Omental fat pad (tissue), 4 donors: Measurements from ENCODE around the gene EIF5A. TPM values are rescaled to one million over a fixed set of nuclear protein-coding genes. Genes with fewer than 3 reads are reported as not detected.

Experiments
- ATAC-seq: fragments of 150-250 bp; one replicate; pipeline ENCODE4 v1.9.1; 2016; ENCODE audit warnings: mild to moderate bottlenecking, moderate library complexity; ENCODE audit not compliant: low FRiP score
- DNase-seq: peaks from one replicate; pipeline ENCODE4 v3.0.0-alpha.2; 2019; ENCODE audit warnings: low spot score
- total RNA-seq, 4 donors: library from RNA; depleted of rRNA; stranded (reverse); fragments of >200 nt; gene quantifications; one replicate each; pipeline ENCODE4 v1.1.0, GENCODE V29; 2016
- TF ChIP-seq, protein P1 (sequence below), 3 donors: fragments of 450-650 bp; IDR thresholded peaks; one replicate each; pipeline ENCODE4 v1.5.1; 2016 to 2017; ENCODE audit warnings: antibody characterized with exemption in 3 of 3, mild to moderate bottlenecking in 3 of 3, moderate library complexity in 2 of 3

EIF5A gene
- total RNA-seq, 4 donors from 2014 or later = 127 to 408 (median 282) TPM

DNA sequence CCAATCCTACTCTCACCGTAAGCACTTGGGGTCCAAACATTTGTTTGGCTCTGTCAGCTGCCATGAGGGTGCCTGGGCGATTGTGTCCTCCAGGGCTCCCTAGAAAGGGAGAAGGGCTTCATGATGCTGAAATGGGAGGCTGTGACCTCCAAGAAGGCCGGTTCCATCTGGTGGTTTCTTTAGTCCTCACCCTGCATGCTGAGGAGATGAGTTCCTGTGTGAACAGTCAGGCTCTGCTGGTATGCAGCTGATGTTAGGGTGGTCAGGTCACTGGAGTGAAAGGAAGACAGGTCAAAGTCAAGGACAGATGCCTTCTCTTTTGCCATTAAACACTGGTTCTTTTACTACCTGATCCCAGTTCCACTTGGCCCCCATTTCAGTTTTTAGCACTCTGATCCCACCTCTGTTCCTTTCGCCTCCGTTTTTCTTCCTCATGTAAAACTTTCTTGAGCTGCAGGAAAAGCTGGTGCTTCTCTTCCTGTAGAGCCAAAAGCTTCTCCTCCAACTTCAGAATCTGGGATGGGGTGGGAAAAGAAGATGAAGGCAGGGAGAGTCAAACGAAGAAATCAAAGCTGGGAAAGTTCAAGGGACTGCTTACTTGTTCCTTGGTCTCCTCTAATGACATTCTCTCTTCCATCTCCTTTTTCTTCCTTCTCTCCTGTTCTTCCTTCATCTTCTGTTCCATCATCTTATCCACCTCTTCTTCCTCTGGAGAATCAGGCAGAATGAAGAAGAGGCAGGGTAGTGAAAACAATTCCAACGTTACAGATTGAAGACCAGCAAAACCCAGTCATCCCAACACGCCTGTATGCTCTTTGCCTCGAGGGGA is 6.7 kb downstream of the EIF5A start:
- DNase-seq (no peak), ATAC-seq (no peak)
- TF ChIP-seq, protein P1, sequence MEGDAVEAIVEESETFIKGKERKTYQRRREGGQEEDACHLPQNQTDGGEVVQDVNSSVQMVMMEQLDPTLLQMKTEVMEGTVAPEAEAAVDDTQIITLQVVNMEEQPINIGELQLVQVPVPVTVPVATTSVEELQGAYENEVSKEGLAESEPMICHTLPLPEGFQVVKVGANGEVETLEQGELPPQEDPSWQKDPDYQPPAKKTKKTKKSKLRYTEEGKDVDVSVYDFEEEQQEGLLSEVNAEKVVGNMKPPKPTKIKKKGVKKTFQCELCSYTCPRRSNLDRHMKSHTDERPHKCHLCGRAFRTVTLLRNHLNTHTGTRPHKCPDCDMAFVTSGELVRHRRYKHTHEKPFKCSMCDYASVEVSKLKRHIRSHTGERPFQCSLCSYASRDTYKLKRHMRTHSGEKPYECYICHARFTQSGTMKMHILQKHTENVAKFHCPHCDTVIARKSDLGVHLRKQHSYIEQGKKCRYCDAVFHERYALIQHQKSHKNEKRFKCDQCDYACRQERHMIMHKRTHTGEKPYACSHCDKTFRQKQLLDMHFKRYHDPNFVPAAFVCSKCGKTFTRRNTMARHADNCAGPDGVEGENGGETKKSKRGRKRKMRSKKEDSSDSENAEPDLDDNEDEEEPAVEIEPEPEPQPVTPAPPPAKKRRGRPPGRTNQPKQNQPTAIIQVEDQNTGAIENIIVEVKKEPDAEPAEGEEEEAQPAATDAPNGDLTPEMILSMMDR (IDR thresholded peaks at IDR 0.05) = no peak

DNA sequence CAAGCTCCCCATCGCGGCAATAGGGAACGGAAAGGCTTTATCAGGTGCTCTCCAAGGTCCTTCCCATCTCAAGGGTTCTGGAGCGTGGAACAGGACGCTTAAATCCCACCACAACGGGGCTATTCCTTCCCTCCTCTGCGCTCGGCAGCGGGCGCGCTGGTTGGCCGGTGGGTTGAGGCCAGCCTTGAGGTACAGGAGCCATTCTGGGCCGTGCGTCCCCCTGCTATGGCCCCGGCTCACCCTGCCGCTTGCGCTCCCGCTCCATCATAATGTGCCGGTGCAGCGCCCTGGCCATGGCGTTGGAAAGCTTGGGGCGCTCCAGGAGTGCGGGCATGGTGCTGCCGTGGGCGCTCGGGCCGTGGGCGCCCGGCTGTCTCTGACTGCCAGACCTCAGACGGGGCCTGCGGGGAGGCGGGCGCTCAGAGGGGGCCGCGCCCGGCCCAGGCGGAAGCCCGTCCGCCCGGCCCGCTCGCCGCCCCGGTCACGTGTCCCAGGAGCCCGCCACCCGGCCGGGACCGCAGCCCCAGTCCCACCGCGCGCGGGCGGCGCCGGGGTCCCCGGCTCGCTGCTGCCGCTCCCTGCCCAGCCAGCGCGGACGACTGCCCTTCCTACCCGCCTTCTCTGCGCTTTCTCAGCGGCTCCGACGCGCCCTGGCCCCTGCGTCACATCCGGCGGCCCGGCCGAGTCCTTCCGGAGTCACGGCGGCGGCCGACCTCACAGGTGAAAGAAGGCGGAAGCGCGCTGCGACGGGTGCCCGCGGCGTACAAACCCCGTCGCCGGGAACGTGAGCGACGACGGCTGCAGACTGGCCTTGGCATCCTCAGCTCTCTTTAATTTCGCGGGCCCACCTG is 7.5 kb downstream of the EIF5A start, which contains the start of gene GPS2:
Gene GPS2 (minus strand): TSS at position 642 of the 851 bp plus-strand sequence. CDS start 308 bp downstream, at position 334.
- TF ChIP-seq, protein P1 (IDR thresholded peaks at IDR 0.05) = no peak
- DNase-seq (peak; percentile 82), ATAC-seq (peak; percentile 68)

DNA sequence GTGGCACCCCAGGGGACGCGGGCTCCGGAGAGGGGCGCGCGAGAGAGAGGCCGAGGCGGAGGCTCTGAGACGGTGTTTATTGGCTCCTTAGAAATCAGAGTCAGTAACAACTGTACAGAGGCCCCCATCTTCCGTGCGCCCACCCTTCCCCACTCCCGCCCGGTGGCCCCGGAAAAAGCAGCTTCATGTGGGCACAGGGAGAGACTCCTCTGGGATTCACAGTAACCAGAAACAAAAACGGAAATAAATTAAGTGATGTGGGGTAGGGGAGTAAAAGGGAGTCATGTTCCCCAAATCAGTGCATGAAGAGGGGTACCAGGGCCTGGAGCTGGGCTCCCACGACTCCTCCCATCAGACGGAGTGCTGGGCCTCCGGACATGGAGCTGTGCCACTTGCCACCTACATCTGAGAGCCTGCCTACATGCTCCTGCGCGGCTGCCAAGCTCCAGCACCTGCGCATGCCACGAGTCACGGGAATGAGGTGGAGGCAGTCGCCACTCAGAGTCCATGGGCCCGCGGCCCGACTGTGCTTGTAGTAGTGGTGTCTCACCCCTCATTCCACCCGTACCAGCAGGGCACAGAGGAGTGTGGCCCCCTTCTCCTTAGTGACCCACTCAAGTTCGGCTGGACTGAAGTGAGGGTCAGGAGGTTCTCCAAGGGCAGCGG is 8.3 kb downstream of the EIF5A start:
- ATAC-seq (no peak), DNase-seq (no peak)
- TF ChIP-seq, protein P1 (IDR thresholded peaks at IDR 0.05) = no peak

DNA sequence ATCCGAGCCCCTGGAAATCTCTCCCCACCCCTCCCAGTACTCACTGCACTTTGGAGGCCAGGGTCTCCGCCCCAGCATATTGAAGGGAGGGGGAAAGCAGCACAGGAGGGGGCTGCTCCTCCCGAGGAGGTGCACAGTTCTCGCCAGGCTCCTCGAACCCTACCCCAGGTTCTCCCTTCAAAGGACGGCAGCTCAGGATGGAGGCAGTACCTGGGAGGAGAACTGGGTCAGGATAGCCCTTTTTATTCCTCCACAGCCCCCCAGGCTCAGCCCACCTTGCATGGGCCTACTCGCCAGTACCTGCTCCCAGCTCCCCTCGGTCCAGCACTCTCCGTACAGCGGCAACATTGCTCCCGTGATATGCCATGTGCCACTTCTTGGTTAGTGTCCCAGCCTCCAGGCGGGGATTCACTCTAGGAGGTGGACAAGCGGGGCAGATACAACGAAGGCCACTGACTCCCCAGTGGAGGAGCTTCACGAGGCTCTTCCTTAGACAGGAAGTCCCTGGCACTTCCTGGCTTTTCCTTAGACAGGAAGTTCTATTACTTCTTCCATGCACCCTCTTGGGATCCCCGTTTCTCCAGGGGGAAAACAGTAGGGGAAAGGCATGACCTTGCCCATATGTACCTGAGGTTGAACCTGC is 9.9 kb downstream of the EIF5A start:
- ATAC-seq (no peak), DNase-seq (no peak)
- TF ChIP-seq, protein P1 (IDR thresholded peaks at IDR 0.05) = no peak

DNA sequence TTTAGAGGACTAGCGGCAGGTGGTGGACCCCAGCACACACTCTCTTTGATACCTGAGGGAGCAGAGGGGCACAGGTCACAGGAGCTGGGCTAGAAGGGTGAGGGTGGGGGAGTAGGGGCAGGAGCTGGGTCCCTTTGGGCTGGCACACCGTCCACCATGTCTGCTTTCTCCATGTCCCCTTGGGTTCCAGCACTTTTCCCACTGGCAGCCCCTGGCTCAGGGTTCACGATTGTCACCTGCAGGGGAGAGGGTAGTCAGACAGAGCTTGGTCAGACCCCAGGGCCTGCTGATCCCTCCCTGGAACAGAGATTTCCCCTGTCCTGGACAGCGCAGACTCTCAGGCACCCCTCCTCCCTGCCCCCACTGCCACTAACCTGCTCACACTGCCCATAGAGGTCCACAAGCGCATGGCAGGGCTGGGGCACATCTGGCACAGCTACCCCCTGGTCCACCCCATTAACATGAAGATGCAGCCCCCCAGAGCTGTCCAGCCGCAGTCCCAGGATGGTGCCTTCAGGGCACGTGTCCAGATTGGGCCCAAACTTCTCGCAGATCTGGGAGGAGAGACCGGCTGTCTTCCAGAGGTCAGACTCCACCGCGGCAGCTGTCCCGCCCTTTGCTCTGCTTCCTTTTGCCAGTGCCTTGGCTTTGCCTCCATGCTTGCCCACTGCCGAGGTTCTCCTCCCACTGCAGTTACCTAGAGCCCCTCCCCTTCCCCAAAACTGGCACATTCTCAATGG is 10.9 kb downstream of the EIF5A start:
- ATAC-seq (no peak), DNase-seq (no peak)
- TF ChIP-seq, protein P1 (IDR thresholded peaks at IDR 0.05) = no peak

DNA sequence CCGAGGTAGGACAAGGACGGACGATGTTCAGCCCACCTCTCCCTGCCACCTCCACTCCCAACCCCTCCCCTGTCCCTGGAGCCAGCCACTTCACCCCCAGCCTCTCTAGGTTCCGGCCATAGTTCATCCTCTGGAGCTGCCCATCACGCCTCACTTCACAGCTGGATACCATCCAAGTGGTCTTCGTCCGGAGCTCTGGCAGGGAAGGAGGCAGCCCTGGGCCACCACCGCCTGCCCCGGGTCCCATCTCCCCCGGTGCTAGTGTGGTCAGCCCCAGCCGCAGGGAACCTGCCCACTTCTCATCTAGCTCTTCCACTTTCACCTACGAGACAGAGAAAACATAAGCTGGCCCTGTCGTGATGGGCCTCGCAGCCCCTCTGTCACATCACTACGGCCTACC is 14.0 kb downstream of the EIF5A start:
- TF ChIP-seq, protein P1 (IDR thresholded peaks at IDR 0.05) = no peak
- ATAC-seq (no peak), DNase-seq (no peak)
